GM18867 (cell line): ENCODE measurements around the gene SNUPN.

Source experiments
- ATAC-seq: cut with Tn5 transposase; IDR thresholded peaks from one replicate; pipeline ENCODE4 v1.9.1; 2021; ENCODE audit warnings: mild to moderate bottlenecking, moderate library complexity; ENCODE audit not compliant: unreplicated experiment

Gene SNUPN

DNA sequence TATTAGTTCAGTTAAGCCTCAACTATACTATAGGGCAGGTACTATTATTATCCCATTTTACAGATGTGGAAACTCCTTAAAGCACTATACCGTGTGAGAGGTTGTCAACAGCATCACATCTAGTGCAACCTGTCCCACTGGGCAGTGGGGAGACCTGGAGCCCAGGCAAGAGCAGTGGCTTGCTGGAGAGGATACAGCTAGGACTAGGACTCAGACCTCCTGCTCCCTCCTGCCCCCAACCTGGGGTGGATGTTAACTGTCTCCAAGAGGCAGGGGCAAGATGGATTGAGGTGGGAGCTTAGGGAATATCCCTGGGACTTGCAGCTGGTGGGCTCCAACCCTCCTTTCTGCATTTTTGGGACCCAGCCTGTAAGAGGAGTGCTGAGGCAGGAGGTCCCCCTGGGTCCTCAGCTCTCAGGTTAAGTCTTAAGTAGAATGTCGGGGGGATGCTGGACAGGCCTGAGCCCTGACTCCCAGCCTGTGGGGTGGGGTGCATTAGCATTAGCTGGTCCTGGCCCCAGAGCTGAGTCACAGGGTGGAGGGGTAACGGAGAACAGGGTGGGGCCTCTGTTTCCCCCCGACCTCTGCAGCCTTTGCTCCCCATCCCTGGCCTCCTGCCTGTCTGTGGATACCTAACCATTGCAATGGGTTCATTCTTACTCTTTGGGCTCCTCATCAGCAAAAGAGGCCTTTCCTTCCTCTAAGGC lies 28.8 kb upstream of the SNUPN start:
- no peak for ATAC-seq

DNA sequence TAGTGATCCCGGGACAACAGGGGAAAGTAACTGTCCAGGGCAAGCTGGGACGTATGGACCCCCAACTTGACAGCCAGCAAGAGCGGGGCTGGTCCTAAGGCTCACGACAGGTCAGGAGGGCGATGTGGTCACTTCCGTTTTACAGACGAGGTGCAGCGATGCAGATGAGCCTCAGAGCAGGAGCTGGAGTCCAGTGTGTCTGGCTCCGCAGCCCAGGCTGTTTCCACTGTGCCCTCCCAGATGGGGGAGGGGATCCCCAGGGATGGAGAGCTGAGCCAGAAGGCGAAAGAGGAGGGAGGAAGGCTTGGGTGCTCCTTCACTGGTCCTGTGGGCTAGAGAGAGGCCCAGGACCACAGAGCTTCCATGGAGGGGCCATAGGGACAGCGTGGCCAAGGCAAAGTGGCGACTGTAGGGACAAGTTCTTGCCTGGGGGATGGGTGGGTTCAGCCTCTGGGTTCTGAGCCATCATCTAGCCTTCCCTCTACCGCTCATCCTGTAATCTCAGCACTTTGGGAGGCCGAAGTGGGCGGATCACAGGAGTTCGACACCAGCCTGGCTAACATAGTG lies 27.9 kb upstream of the SNUPN start:
- ATAC-seq, result no peak

DNA sequence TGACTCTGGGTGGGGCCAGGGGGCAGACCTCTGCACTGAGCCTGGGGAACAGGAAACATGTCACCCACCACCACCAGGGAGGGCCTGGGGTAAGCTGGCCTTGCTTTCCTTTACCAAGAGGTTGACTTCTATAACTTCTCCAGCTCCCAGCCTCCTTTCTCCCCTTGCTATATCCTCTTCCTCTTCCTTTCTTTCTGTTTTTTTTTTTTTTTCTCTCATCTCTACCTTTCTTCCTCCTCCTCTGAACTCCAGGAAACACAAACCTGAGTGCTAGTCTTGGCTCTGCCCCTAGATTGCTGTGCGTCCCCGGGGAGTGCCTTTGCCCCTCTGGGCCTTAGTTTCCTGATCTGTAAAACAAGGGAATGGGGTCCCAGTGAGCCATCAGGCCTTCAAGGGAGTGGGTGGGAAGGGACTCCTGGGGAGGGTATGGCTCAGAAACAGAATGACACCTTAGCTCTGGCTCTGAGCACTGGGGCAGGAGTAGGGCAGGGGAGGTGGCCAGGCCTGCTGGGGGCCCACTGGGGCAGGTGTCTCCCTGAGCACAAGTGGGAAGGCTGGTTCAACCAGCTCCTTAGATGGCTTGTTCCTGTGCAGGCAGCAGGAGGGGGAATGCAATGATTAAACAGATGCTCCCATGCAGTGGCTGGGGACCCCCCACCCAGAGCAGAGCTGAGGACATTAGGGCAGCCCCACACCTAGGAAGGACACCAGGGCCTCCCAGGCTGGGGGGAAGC lies 26.5 kb upstream of the SNUPN start:
- no peak for ATAC-seq

DNA sequence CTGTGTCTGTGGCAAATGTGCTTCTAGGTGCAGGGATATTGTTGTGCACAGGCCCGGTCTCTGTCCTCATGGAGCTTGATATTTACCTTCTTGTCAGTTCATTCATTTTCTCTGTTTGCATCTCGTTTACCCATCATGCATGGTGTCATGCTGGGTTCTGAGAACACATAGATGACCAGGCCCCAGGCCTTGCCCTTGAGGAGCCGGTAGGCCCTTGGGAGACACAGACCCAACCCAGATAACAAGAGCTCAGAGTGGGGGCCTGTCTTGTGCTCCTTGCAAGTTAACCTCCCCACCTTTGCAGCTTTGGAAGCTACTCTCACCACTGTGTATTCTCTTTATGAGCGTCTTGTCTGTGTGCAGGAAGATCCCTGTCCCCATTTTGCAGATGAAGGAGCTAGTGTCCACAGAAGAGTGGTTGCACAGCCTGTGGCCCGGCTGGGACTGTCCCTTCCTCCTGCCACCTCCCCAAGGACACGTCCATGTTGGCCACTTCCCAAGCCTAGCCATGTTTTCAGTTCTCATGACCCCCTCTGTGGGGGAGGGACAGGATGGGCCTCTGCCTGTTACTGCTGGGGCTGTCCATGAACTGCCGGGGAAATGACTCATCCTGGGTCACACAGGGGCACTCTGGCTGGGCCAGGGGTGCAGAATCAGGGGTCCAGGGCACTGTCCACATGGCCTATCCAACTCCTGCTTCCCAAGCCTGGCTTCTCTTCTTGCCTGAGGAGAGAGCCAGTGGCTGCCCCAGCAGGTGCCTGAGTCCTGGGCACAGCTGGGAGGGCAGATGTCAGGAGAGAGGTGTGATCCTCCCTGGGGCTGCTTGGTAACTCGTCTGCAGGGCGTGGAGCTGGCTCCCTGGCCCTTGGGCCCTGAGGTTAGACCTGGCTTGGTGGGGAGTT lies 25.6 kb upstream of the SNUPN start:
- ATAC-seq, result no peak

DNA sequence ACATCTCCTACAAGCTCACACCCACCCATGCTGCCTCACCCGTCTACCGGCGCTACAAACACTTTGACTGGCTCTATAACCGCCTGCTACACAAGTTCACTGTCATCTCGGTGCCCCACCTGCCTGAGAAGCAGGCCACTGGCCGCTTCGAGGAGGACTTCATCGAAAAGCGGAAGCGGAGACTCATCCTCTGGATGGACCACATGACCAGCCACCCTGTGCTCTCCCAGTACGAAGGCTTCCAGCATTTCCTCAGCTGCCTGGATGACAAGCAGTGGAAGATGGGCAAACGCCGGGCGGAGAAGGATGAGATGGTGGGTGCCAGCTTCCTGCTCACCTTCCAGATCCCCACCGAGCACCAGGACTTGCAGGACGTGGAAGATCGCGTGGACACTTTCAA lies 24.3 kb upstream of the SNUPN start:
- ATAC-seq, result no peak

DNA sequence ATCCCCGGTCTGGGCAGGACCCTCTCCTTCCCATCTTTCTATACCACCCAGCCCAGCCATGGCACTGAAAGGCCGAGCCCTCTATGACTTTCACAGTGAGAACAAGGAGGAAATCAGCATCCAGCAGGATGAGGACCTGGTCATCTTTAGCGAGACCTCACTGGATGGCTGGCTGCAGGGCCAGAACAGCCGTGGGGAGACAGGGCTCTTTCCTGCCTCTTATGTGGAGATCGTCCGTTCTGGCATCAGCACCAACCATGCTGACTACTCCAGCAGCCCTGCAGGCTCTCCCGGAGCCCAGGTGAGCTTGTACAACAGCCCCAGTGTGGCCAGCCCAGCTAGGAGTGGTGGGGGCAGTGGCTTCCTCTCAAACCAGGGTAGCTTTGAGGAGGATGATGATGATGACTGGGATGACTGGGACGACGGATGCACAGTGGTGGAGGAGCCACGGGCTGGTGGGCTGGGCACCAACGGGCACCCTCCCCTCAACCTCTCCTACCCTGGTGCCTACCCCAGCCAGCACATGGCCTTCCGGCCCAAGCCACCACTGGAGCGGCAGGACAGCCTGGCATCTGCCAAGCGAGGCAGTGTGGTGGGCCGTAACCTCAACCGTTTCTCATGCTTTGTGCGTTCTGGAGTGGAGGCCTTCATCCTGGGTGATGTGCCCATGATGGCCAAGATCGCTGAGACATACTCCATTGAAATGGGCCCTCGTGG lies 23.7 kb upstream of the SNUPN start:
- ATAC-seq, result no peak

DNA sequence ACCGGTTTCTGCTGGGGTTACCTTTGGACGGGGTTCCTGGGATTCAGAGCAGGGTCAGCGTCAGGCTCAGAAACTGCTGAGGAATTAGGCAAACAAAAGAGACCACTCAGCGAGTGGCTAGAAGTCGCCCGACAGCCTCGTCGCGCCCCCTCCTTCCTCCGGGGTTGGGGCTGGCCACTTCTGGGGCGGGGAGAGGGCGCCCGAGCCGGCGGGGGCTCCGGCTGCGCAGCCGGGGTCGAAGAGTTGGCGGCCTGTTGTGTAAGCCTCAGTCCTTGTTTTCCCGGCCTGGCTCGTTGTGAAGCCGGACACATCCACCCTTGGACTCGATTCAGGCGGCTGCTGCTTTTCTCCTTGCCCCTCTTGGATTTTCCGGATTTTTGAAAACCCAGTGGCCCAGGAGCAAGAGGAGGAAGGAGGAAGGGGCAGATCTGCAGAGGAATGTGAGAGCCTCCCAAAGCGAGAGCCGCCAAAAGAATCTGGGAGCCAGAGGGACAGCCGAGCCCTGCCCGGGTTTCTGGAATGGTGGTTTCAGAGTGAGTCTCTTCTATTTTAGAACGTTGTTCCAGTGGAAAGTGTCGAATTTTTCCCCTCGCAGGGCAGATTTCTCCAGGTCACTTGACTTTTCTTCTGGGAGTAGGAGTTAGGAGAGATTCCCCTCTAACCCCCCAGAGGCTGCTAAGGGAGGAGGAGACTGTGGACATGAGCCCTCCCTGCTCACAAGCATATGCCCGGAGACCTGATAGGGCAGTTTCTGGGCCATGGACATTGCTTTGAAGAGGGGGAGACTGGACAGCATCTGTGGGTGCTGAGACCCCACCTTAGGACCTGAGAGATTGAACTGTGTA lies 22.9 kb upstream of the SNUPN start:
- ATAC-seq, result no peak

DNA sequence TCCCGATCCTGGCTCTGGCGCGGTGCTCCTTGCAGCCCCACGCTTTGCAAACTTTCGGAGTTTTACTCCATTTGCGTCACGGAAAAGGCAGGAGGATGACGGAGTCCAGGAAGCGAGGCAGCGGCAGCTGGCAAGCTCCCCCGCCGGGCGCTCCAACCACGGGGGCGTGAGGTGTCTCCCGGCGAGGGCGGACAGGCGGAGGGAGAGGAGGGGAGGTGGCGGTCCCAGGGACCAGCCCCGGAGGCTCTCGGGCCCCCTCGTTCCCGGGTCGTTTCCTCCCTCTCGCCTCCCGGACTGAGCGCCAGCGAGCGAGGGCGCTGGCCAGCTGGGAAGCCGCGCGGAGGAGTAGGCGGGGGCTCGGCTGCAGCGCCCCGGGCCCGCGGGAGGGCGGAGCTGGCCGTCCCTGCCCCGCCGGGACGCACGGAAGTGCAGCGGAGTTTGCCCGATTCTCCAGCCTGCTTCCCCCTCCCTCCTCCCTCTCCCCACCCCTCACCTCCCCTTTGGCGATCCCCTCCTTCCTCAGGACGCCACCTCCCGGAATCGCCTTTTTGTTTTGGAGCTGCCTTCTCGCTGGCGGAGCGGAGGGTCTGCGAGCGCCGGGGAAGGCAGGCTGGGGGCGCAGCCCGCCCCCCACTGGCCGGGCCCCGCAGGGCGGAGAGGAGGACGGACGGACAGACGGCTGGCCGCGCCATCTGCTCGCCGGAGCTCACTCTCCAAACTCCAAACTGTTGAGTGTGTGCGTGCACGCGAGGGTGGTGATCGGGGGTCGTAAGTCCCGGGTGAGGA lies 22.0 kb upstream of the SNUPN start, which contains the start of gene SNX33:
SNX33 (plus strand) TSS at position 543 of the 786 bp plus-strand sequence. CDS start 1,191 bp downstream, outside the sequence.
- peak; percentile 45 for ATAC-seq

DNA sequence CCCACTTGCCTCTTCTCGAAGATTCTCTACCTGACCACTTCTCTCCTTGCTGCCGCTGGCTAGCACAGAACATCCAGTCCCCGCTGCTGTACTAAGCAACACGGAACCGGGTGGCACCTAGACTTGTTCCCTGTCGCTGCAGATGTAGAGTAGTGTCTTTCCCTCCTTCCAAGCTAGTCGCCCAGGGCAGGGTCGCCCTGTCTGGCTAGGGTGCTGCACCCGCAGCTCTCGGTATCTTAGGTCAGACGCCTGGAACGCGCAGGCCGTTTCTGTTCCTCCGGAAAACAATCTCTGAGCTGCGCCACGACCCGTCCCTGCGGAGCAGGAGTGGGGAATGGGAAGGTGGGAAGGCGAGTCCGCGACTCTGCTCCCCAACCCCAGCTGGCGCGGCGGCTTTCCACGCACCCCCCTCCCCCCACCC lies 21.4 kb upstream of the SNUPN start:
- ATAC-seq, result no peak

DNA sequence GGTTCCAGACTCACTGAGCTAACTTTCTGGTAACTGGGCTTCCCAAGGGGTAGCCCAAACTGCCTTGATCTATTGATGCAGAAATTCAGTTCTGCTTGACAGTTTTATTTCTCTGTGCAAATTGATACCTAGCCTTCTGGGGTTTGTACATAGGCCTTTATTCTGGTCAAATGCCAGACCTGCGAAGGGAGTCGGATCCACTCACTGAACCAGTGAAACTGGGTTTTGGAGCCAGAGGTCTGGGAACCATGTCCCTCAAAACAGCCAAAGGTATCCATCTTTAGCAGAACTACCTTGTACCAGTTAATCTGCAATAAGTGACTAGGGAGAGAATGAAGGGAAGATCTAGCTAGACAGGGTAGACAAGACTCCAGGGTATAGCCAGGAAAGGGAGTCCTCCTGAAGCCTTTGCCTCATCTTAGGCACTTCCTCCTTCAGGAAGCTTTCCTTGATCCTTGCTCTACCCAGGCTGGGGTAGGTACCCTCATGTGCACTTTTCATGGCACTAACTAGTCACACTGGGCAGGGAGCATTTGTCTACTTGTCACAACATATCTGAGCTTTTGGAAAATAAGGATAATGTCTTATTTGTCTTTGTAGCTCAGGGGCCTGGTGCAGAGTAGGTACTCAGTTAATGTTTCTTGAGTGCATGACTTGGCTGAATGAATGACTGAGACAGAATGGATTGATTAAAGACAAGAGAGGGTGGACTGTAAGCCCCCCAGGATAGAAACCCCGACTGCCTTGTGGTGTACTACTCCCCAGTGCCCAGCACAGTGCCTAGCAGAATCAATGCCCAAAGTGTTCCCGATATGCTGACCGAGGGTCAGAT lies 20.8 kb upstream of the SNUPN start:
- no peak for ATAC-seq

DNA sequence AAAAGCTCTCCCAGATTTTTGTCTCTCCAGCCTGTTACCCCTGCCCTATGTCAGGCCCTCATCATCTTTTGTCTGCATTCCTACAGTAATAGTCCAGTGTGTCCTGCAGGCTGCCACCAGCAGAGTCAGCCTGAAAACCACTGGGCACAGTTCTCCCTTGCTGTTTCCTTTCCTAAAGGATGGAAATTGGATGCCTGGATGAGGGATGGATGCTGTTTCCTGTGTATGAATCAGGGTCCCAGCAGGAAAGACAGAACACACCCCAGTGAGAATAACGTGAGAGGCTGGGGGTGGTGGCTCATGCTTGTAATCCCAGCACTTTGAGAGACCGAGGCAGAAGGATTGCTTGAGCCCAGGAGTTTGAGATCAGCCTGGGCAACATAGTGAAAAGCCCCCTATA lies 18.9 kb upstream of the SNUPN start:
- no peak for ATAC-seq

DNA sequence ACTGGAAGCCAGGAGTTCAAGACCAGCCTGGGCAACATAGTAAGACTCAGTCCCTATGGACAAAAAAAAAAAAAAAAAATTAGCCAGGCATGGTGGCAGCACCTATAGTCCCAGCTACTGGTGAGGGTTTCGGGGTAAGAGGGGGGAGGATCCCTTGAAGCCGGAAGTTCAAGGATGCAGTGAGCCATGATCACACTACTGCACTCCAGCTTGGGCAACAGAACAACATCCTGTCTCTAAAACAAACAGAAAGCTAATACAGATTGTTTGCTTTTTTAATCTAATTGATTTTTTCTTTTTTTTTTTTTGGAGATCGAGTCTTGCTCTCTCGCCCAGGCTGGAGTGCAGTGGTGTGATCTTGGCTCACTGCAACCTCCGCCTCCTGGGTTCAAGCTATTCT lies 16.1 kb upstream of the SNUPN start:
- no peak for ATAC-seq

DNA sequence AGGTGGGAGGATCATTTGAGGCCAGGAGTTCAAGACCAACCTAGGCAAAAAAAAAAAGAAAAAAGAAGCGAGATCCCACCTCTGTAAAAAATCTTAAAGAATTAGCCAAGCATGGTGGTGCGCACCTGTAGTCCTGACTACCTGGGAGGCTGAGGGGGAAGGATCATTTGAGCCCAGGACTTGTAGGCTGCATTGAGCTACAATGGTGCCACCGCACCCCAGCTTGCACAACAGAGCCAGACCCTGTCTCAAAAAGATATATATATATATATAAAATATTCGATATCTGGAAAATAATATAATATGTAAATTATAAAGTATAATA lies 15.6 kb upstream of the SNUPN start:
- no peak for ATAC-seq

DNA sequence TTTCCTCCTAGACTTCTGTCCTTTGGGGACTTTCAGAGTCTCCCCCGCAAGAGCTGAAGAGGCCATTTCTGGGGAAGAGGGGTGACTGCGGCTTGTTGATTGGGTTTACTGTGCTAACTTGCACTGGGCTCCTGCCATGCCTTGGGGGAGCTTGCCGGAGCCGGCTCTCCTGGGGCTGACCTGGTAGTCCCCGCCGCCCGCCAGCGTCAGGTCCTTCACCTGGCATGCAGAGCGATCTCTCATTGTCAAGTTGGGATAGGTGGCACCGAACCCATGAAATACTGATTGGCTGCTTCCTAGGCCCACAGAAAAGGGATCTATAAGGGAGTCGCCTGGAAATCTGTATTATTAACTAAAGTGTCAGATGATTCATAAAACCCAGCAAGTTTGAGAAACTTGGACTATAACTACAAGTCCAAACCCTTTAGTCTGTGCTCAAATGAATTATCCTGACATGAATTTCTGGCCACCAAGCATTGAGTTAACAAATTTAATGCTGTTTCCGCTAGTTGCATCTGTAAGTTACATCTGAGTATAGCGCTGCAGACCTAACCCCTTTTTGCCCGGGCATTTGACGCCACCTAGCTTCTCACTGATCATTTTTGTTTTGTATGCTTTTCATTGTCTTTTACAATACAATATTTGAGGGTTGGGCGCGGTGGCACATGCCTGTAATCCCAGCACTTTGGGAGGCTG lies 15.1 kb upstream of the SNUPN start:
- peak; percentile 26 for ATAC-seq

DNA sequence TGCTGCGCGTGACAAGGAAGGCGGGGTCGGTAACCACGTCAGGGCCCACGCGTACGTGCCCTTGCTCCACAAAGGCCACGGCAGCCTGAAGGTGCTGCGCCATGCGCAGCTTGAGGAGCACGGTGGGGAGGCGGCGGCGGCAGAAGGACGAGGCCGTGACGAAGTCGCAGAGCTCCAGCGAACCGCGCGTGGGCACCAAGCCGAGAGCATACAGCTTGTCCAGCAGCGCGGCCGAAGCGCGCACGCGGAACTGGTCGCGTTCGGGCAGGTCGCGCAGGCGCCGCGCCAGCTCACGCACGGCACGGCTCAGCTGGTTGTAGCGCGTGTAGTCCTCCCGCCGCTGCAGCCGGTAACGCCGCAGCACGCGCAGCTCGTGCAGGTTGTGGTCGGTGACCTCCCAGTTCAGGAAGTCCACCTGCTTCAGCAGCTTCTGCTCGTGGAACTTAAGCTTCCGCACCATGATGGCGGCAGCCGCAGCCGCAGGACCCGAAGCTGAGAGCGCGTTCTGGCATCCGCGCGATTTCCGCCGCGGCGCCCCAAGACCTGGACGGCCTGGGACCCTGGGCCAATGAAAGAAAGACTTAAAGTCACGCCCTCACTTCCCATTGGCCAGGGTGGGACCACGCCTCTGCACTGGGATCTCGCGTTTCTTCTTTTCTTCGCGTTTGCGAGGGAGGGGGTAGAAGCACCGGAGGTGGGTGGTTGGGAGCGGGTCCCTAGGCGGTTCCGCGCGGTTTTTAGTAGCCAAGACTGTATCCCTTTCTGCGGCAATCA lies 14.4 kb upstream of the SNUPN start, which contains the start of gene IMP3:
IMP3 (minus strand) TSS at position 516 of the 774 bp plus-strand sequence; CDS start at position 460, 56 bp downstream.
- peak; percentile 89 for ATAC-seq

DNA sequence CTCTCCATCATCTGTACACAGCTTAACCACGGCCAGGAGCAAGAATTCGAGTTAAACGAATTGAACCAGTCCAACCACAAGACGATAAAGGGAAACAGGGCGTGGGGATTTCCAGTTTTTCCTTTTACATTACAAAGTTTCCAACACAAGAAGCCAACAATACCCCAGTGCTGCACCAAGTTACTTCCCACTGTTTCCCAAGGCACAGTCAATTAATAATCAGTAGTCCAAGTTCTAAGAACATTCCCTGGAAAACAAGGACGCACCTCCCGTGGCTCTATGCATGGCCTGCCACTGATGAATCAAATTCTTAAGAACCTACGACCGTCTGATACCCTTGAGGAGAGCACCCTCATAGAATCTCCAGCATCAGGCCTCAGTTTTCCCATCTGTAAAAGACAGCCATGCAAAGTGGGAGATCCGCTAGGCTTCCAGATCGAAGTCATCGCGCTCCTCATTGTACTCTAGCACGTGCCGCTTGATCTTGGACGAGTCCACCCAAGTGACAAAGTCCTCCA lies 13.7 kb upstream of the SNUPN start:
- no peak for ATAC-seq
